Spinal cord (tissue), 10 donors: ENCODE data around the gene MRPL44. TPM values are rescaled to one million over a fixed set of nuclear protein-coding genes. Genes with fewer than 3 reads are reported as not detected.

ENCODE experiments used
- DNase-seq, 6 donors: peaks; one replicate each; pipeline versions ENCODE4 v3.0.0 to v3.0.0-alpha.2; 2013 to 2015; ENCODE audit warnings: low spot score in 6 of 6, low read depth in 4 of 6
- H3K27ac ChIP-seq: one replicate; pipeline ENCODE4 v1.5.1; 2013; ENCODE audit warnings: low read depth, low read length, control low read depth
- H3K27me3 ChIP-seq: one replicate; pipeline ENCODE4 v1.6.1; 2013; ENCODE audit warnings: low read length; ENCODE audit not compliant: control insufficient read depth, insufficient read depth
- H3K36me3 ChIP-seq: one replicate; pipeline ENCODE4 v1.6.1; 2013; ENCODE audit warnings: low read length; ENCODE audit not compliant: control insufficient read depth, insufficient read depth
- H3K4me1 ChIP-seq: one replicate; pipeline ENCODE4 v1.6.1; 2013; ENCODE audit warnings: low read length; ENCODE audit not compliant: control insufficient read depth, insufficient read depth
- H3K4me3 ChIP-seq: one replicate; pipeline ENCODE4 v1.5.1; 2013; ENCODE audit warnings: low read depth, low read length, control low read depth
- H3K9me3 ChIP-seq: one replicate; pipeline ENCODE4 v1.6.1; 2013; ENCODE audit warnings: low read length; ENCODE audit not compliant: control insufficient read depth, insufficient read depth
- WGBS: methylation state at CpG from one replicate; pipeline ENCODE4 v1.1.5; 2013; ENCODE audit warnings: missing lambda C conversion rate; ENCODE audit not compliant: insufficient coverage; 5-methylcytosine and 5-hydroxymethylcytosine counted together
- polyA plus RNA-seq, 2 donors: library from polyadenylated mRNA; unstranded; fragments of 120-200 nt; gene quantifications; one replicate each; pipeline ENCODE4 v1.2.1, GENCODE V29; 2013; ENCODE audit not compliant: insufficient read length in 2 of 2
- total RNA-seq, 2 donors: library from RNA; depleted of rRNA in 1 of 2; stranded (reverse); fragments of 120-200 nt in 1 of 2; fragments of >200 nt in 1 of 2; gene quantifications; one replicate each; pipeline versions ENCODE4 v1.2.3 to v1.2.4, GENCODE V29; 2013 to 2014
- donor health status: healthy.

MRPL44 gene
- total and polyA plus RNA-seq, 4 donors: 34.4 to 51.7 (median 40.3) TPM

GRCh38 chr2:223969315-223969714, 12.1 kb downstream of the MRPL44 start:
- peaks cover 15% of the 10 kb centered on the region for H3K36me3 ChIP-seq
- WGBS: no CpG with 5 or more reads among the region's 3 CpGs
- no peaks in the 10 kb centered on the region for H3K27me3 ChIP-seq
- no peaks in the 10 kb centered on the region for H3K9me3 ChIP-seq
- H3K27ac ChIP-seq: no peak overlapping the region
- no peak overlapping the region for H3K4me3 ChIP-seq
- no peak for DNase-seq
- H3K4me1 ChIP-seq: no peaks in the 10 kb centered on the region

- WGBS: 89% methylated on average over 1 of the region's 1 CpG
- no peaks in the 10 kb centered on the region for H3K9me3 ChIP-seq
- H3K27me3 ChIP-seq: no peaks in the 10 kb centered on the region
- no peaks in the 10 kb centered on the region for H3K4me1 ChIP-seq
- no peak overlapping the region for H3K27ac ChIP-seq
- no peak overlapping the region for H3K4me3 ChIP-seq
- peaks cover 15% of the 10 kb centered on the region for H3K36me3 ChIP-seq
- DNase-seq: no peak
Measured at GRCh38 chr2:223969856-223970255, 12.6 kb downstream of the MRPL44 start.

- Histone ChIP-seq H3K36me3 (peaks cover 15% of the 10 kb centered on the region), H3K4me1 (no peaks in the 10 kb centered on the region), H3K27me3 (no peaks in the 10 kb centered on the region), H3K4me3 (no peak overlapping the region), H3K9me3 (no peaks in the 10 kb centered on the region), H3K27ac (no peak overlapping the region)
- whole genome bisulfite sequencing: 84% methylated on average over 4 of the region's 8 CpGs
- peak; percentile 52 to 92 (median 72) for DNase-seq
Measured at GRCh38 chr2:223970343-223971128, 13.3 kb downstream of the MRPL44 start.

- no peak overlapping the region for H3K4me3 ChIP-seq
- H3K9me3 ChIP-seq: no peaks in the 10 kb centered on the region
- peaks cover 11% of the 10 kb centered on the region for H3K36me3 ChIP-seq
- 100% methylated on average over 1 of the region's 5 CpGs for WGBS
- no peaks in the 10 kb centered on the region for H3K4me1 ChIP-seq
- no peaks in the 10 kb centered on the region for H3K27me3 ChIP-seq
- DNase-seq: no peak
- H3K27ac ChIP-seq: no peak overlapping the region
Measured at GRCh38 chr2:223971731-223972130, 14.5 kb downstream of the MRPL44 start.

GRCh38 chr2:223972656-223973102, 15.4 kb downstream of the MRPL44 start:
- H3K27ac ChIP-seq: no peak overlapping the region
- 73% methylated on average over 4 of the region's 7 CpGs for WGBS
- no peaks in the 10 kb centered on the region for H3K4me1 ChIP-seq
- peaks cover 4% of the 10 kb centered on the region for H3K36me3 ChIP-seq
- no peaks in the 10 kb centered on the region for H3K9me3 ChIP-seq
- DNase-seq: no peak
- H3K27me3 ChIP-seq: no peaks in the 10 kb centered on the region
- H3K4me3 ChIP-seq: no peak overlapping the region

GRCh38 chr2:223973606-223974005, 16.3 kb downstream of the MRPL44 start:
- WGBS: 94% methylated on average over 3 of the region's 3 CpGs
- DNase-seq: no peak

GRCh38 chr2:223976635-223977226, 19.5 kb downstream of the MRPL44 start:
- H3K4me3 ChIP-seq: no peak overlapping the region
- H3K4me1 ChIP-seq: no peaks in the 10 kb centered on the region
- WGBS: no CpG with 5 or more reads among the region's 3 CpGs
- no peaks in the 10 kb centered on the region for H3K27me3 ChIP-seq
- H3K36me3 ChIP-seq: peaks cover 5% of the 10 kb centered on the region
- no peak for DNase-seq
- no peaks in the 10 kb centered on the region for H3K9me3 ChIP-seq
- H3K27ac ChIP-seq: no peak overlapping the region

More at GRCh38 chr2:223973606-223974005, 16.3 kb downstream of the MRPL44 start:
- H3K4me1 ChIP-seq: no peaks in the 10 kb centered on the region
- H3K27me3 ChIP-seq: no peaks in the 10 kb centered on the region
- peaks cover 5% of the 10 kb centered on the region for H3K36me3 ChIP-seq
- no peak overlapping the region for H3K4me3 ChIP-seq
- H3K27ac ChIP-seq: no peak overlapping the region
- H3K9me3 ChIP-seq: no peaks in the 10 kb centered on the region

GRCh38 chr2:223978451-223978850, 21.2 kb downstream of the MRPL44 start:
- H3K27me3 ChIP-seq: no peaks in the 10 kb centered on the region
- H3K4me3 ChIP-seq: no peak overlapping the region
- H3K9me3 ChIP-seq: no peaks in the 10 kb centered on the region
- 88% methylated on average over 2 of the region's 4 CpGs for WGBS
- H3K36me3 ChIP-seq: peaks cover 8% of the 10 kb centered on the region
- H3K4me1 ChIP-seq: no peaks in the 10 kb centered on the region
- H3K27ac ChIP-seq: no peak overlapping the region
- no peak for DNase-seq

- Histone ChIP-seq H3K4me3 (no peak overlapping the region), H3K36me3 (peaks cover 8% of the 10 kb centered on the region), H3K27ac (no peak overlapping the region), H3K9me3 (no peaks in the 10 kb centered on the region), H3K4me1 (no peaks in the 10 kb centered on the region), H3K27me3 (no peaks in the 10 kb centered on the region)
- 100% methylated on average over 1 of the region's 2 CpGs for WGBS
- no peak for DNase-seq
Measured at GRCh38 chr2:223979730-223980396, 22.6 kb downstream of the MRPL44 start.
